Nephron (organoid): ENCODE data around the gene RANGAP1.

ENCODE experiments used
- H3K27ac Mint-ChIP-seq, 3 experiments: 2 replicates each; pipeline ENCODE4 v1.8.0; 2020; ENCODE audit warnings: mixed read lengths in 3 of 3, mild to moderate bottlenecking in 2 of 3, moderate library complexity in 1 of 3
- H3K27me3 Mint-ChIP-seq: 2 replicates; pipeline ENCODE4 v1.8.0; 2021; ENCODE audit warnings: low read depth, mild to moderate bottlenecking, moderate library complexity, mixed read lengths
- H3K36me3 Mint-ChIP-seq: 2 replicates; pipeline ENCODE4 v1.8.0; 2020; ENCODE audit warnings: low read depth, mixed read lengths
- H3K4me1 Mint-ChIP-seq: 2 replicates; pipeline ENCODE4 v1.8.0; 2020; ENCODE audit warnings: mixed read lengths
- H3K4me3 Mint-ChIP-seq, 3 experiments: 2 replicates each; pipeline ENCODE4 v1.8.0; 2020; ENCODE audit warnings: mild to moderate bottlenecking in 3 of 3, mixed read lengths in 3 of 3, moderate library complexity in 2 of 3
- H3K9me3 Mint-ChIP-seq: 2 replicates; pipeline ENCODE4 v1.8.0; 2020; ENCODE audit warnings: mixed read lengths
- CTCF ChIP-seq, 3 experiments: fragments of 200-600 bp; sonication (generic); IDR thresholded peaks; one replicate each; pipeline ENCODE4 v1.5.0; 2021; ENCODE audit warnings: antibody characterized with exemption in 3 of 3; ENCODE audit not compliant: unreplicated experiment in 3 of 3

RANGAP1 gene

GRCh38 chr22:41217553-41218157, 68.3 kb downstream of the RANGAP1 start:
- peaks cover 66% of the 10 kb centered on the region for H3K36me3 Mint-ChIP-seq
- peak overlapping the region; percentile 89 to 95 (median 91) for H3K27ac Mint-ChIP-seq
- H3K9me3 Mint-ChIP-seq, result peaks cover 18% of the 10 kb centered on the region
- H3K4me1 Mint-ChIP-seq, result peaks cover 14% of the 10 kb centered on the region
- no peak for TF ChIP-seq CTCF (IDR thresholded peaks at IDR 0.05; ENCODE audit: unreplicated experiment in 3 of 3)
- peak overlapping the region in 2 of 3 experiments; percentile 27 to 54 for H3K4me3 Mint-ChIP-seq
- no peaks in the 10 kb centered on the region for H3K27me3 Mint-ChIP-seq

- Mint-ChIP-seq H3K4me1 (peaks cover 14% of the 10 kb centered on the region), H3K9me3 (peaks cover 18% of the 10 kb centered on the region), H3K4me3 (peak overlapping the region in 2 of 3 experiments; percentile 6 to 30), H3K27me3 (no peaks in the 10 kb centered on the region), H3K27ac (peak overlapping the region; percentile 89 to 95 (median 91)), H3K36me3 (peaks cover 69% of the 10 kb centered on the region)
- TF ChIP-seq CTCF (IDR thresholded peaks at IDR 0.05; ENCODE audit: unreplicated experiment in 3 of 3), result no peak
Observed at GRCh38 chr22:41216984-41217383, 69.0 kb downstream of the RANGAP1 start.

GRCh38 chr22:41215926-41216325, 70.1 kb downstream of the RANGAP1 start:
- peaks cover 67% of the 10 kb centered on the region for H3K36me3 Mint-ChIP-seq
- no peak for TF ChIP-seq CTCF (IDR thresholded peaks at IDR 0.05; ENCODE audit: unreplicated experiment in 3 of 3)
- H3K4me3 Mint-ChIP-seq, result no peak overlapping the region
- H3K27ac Mint-ChIP-seq, result no peak overlapping the region
- H3K9me3 Mint-ChIP-seq, result peaks cover 18% of the 10 kb centered on the region
- no peaks in the 10 kb centered on the region for H3K27me3 Mint-ChIP-seq
- H3K4me1 Mint-ChIP-seq, result peaks cover 14% of the 10 kb centered on the region

GRCh38 chr22:41215409-41215808, 70.6 kb downstream of the RANGAP1 start:
- TF ChIP-seq CTCF (IDR thresholded peaks at IDR 0.05; ENCODE audit: unreplicated experiment in 3 of 3), result no peak
- H3K4me1 Mint-ChIP-seq, result peaks cover 14% of the 10 kb centered on the region

GRCh38 chr22:41206719-41207118, 79.3 kb downstream of the RANGAP1 start:
- H3K4me3 Mint-ChIP-seq, result peak overlapping the region; percentile 71 to 77 (median 76)
- peaks cover 7% of the 10 kb centered on the region for H3K4me1 Mint-ChIP-seq
- H3K27me3 Mint-ChIP-seq, result peaks cover 20% of the 10 kb centered on the region
- TF ChIP-seq CTCF (IDR thresholded peaks at IDR 0.05; ENCODE audit: unreplicated experiment in 3 of 3), result no peak
- peaks cover 13% of the 10 kb centered on the region for H3K36me3 Mint-ChIP-seq
- no peaks in the 10 kb centered on the region for H3K9me3 Mint-ChIP-seq
- H3K27ac Mint-ChIP-seq, result no peak overlapping the region

More at GRCh38 chr22:41215409-41215808, 70.6 kb downstream of the RANGAP1 start:
- H3K9me3 Mint-ChIP-seq, result peaks cover 18% of the 10 kb centered on the region
- no peak overlapping the region for H3K4me3 Mint-ChIP-seq
- peaks cover 71% of the 10 kb centered on the region for H3K36me3 Mint-ChIP-seq
- H3K27me3 Mint-ChIP-seq, result no peaks in the 10 kb centered on the region
- H3K27ac Mint-ChIP-seq, result no peak overlapping the region
